OCI-LY1 (cell line): ENCODE results near the gene SLC22A7.

Source experiments
- H2AFZ ChIP-seq: fragments of 200-600 bp; sonication (generic), shearing (Covaris generic); 2 replicates; pipeline ENCODE4 v1.6.0; 2014; ENCODE audit warnings: antibody characterized with exemption, mild to moderate bottlenecking, low read length
- H3F3A ChIP-seq: fragments of 200-600 bp; sonication (generic), shearing (Covaris generic); 2 replicates; pipeline ENCODE4 v1.6.0; 2014; ENCODE audit warnings: mild to moderate bottlenecking, antibody characterized with exemption, low read length, moderate library complexity; ENCODE audit not compliant: insufficient read depth
- H3K27ac ChIP-seq: fragments of 200-600 bp; sonication (generic); 2 replicates; pipeline ENCODE4 v1.5.1; 2014; ENCODE audit warnings: low read length, mixed run types, mild to moderate bottlenecking, low read depth; ENCODE audit not compliant: poor library complexity, severe bottlenecking
- H3K27me3 ChIP-seq: fragments of 200-600 bp; sonication (generic); 2 replicates; pipeline ENCODE4 v1.6.0; 2014; ENCODE audit warnings: antibody characterized with exemption, mild to moderate bottlenecking, low read length, moderate library complexity; ENCODE audit not compliant: insufficient read depth
- H3K36me3 ChIP-seq: fragments of 200-600 bp; sonication (generic); 2 replicates; pipeline ENCODE4 v1.6.1; 2014; ENCODE audit warnings: mild to moderate bottlenecking, antibody characterized with exemption, low read length, moderate library complexity, mixed read lengths; ENCODE audit not compliant: insufficient read depth
- H3K4me1 ChIP-seq: fragments of 200-600 bp; sonication (generic); 2 replicates; pipeline ENCODE4 v1.5.1; 2014; ENCODE audit warnings: mild to moderate bottlenecking, low read length, moderate library complexity; ENCODE audit not compliant: insufficient read depth, severe bottlenecking
- H3K4me2 ChIP-seq: fragments of 200-600 bp; sonication (generic), shearing (Covaris generic); 2 replicates; pipeline ENCODE4 v1.6.1; 2014; ENCODE audit warnings: low read length
- H3K4me3 ChIP-seq: fragments of 200-600 bp; sonication (generic); 2 replicates; pipeline ENCODE4 v1.5.1; 2014; ENCODE audit warnings: low read length, low read depth, mild to moderate bottlenecking, mixed read lengths; ENCODE audit not compliant: poor library complexity, severe bottlenecking
- H3K79me2 ChIP-seq: fragments of 200-600 bp; shearing (Covaris generic); 2 replicates; pipeline ENCODE4 v1.6.1; 2016; ENCODE audit warnings: mixed run types, low read length, mixed read lengths; ENCODE audit not compliant: insufficient read depth
- H3K9ac ChIP-seq: fragments of 200-600 bp; sonication (generic), shearing (Covaris generic); 2 replicates; pipeline ENCODE4 v1.6.1; 2014; ENCODE audit warnings: mild to moderate bottlenecking, low read length, mixed read lengths
- H3K9me2 ChIP-seq: fragments of 200-600 bp; sonication (generic), shearing (Covaris generic); 2 replicates; pipeline ENCODE4 v1.6.1; 2014; ENCODE audit warnings: low read depth, mild to moderate bottlenecking, low read length, mixed read lengths
- H3K9me3 ChIP-seq: fragments of 200-600 bp; shearing (Covaris generic); 2 replicates; pipeline ENCODE4 v1.6.1; 2014; ENCODE audit warnings: low read length, mixed read lengths
- H4K20me1 ChIP-seq: fragments of 200-600 bp; sonication (generic), shearing (Covaris generic); 2 replicates; pipeline ENCODE4 v1.6.0; 2016; ENCODE audit warnings: mild to moderate bottlenecking, low read length; ENCODE audit not compliant: insufficient read depth
- EZH2 ChIP-seq: fragments of 200-600 bp; sonication (generic), shearing (Covaris generic); IDR thresholded peaks from 2 replicates; pipeline ENCODE4 v1.8.0; 2017; ENCODE audit warnings: borderline replicate concordance, mixed run types, mild to moderate bottlenecking, antibody characterized with exemption, low read length, moderate library complexity, mixed read lengths
- TF ChIP-seq, protein P1 (sequence below): fragments of 200-600 bp; sonication (generic), shearing (Covaris generic); IDR thresholded peaks from 2 replicates; pipeline ENCODE4 v1.5.1; 2017; ENCODE audit warnings: mild to moderate bottlenecking, antibody characterized with exemption, low read length, moderate library complexity, mixed read lengths

SLC22A7 gene

DNA sequence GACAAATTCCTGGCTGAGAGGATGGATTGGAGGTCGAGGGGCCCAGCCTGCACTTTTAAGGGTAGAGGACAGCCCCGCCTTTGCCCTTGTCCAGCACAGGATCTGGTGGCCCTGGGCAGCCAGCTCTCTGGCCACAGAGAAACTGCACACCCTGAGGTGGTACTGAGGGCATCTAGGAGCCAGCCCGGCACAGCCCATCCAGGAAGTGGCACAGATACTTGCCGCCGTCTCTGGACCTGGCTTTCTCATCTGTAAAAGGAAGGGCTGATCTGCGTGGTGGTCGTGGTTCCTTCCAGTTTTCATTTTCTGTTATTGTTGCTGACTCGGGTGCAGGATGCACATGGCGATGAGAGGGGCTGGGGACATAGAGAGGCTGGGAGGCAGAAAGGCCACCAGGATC is 16.0 kb upstream of the SLC22A7 start:
- no peak for TF ChIP-seq EZH2
- TF ChIP-seq, protein P1, sequence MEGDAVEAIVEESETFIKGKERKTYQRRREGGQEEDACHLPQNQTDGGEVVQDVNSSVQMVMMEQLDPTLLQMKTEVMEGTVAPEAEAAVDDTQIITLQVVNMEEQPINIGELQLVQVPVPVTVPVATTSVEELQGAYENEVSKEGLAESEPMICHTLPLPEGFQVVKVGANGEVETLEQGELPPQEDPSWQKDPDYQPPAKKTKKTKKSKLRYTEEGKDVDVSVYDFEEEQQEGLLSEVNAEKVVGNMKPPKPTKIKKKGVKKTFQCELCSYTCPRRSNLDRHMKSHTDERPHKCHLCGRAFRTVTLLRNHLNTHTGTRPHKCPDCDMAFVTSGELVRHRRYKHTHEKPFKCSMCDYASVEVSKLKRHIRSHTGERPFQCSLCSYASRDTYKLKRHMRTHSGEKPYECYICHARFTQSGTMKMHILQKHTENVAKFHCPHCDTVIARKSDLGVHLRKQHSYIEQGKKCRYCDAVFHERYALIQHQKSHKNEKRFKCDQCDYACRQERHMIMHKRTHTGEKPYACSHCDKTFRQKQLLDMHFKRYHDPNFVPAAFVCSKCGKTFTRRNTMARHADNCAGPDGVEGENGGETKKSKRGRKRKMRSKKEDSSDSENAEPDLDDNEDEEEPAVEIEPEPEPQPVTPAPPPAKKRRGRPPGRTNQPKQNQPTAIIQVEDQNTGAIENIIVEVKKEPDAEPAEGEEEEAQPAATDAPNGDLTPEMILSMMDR = no peak
- no peak overlapping the region for H3K4me3 ChIP-seq
- no peaks in the 10 kb centered on the region for H4K20me1 ChIP-seq
- no peaks in the 10 kb centered on the region for H3K79me2 ChIP-seq
- H3K27ac ChIP-seq = no peak overlapping the region
- no peak overlapping the region for H2AFZ ChIP-seq
- H3F3A ChIP-seq = no peaks in the 10 kb centered on the region
- no peaks in the 10 kb centered on the region for H3K9me2 ChIP-seq
- no peaks in the 10 kb centered on the region for H3K4me1 ChIP-seq
- H3K36me3 ChIP-seq = no peaks in the 10 kb centered on the region
- no peak overlapping the region for H3K9ac ChIP-seq
- no peak overlapping the region for H3K4me2 ChIP-seq
- no peaks in the 10 kb centered on the region for H3K9me3 ChIP-seq
- peaks cover 7% of the 10 kb centered on the region; the same call in 1 of the 2 replicates for H3K27me3 ChIP-seq

DNA sequence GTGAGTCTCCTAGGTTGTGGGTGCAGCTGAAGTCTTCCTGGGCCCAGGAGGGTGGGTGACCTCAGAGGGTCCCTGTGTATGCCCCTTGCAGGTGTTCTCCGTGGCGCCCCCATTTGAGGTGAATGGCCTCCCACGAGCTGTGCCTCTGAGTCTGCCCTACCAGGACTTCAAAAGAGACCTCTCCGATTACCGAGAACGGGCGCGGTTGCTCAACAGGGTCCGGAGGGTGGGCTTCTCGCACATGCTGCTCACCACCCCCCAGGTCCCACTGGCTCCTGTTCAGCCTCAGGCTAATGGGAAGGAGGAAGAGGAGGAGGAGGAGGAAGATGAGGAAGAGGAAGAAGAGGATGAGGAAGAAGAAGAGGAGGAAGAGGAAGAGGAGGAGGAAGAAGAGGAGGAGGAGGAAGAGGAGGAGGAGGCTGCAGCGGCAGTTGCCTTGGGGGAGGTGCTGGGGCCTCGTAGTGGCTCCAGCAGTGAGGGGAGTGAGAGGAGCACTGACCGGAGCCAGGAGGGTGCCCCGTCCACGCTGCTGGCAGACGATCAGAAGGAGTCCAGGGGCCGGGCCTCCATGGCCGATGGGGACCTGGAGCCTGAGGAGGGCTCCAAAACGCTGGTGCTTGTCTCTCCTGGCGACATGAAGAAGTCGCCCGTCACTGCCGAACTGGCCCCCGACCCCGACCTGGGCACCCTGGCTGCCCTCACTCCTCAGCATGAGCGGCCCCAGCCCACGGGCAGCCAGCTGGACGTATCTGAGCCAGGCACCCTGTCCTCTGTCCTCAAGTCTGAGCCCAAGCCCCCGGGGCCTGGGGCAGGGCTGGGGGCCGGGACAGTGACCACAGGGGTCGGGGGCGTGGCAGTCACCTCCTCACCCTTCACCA is 15.2 kb upstream of the SLC22A7 start:
- TF ChIP-seq EZH2 = no peak
- Histone ChIP-seq H3K79me2 (no peaks in the 10 kb centered on the region), H3K4me2 (no peak overlapping the region), H3K36me3 (no peaks in the 10 kb centered on the region), H3K9me3 (no peaks in the 10 kb centered on the region), H3K4me1 (no peaks in the 10 kb centered on the region), H3F3A (no peaks in the 10 kb centered on the region), H3K9me2 (no peaks in the 10 kb centered on the region), H3K4me3 (no peak overlapping the region), H4K20me1 (no peaks in the 10 kb centered on the region), H3K27me3 (no peaks in the 10 kb centered on the region; the same call in 1 of the 2 replicates), H3K27ac (no peak overlapping the region), H2AFZ (no peak overlapping the region), H3K9ac (no peak overlapping the region)

DNA sequence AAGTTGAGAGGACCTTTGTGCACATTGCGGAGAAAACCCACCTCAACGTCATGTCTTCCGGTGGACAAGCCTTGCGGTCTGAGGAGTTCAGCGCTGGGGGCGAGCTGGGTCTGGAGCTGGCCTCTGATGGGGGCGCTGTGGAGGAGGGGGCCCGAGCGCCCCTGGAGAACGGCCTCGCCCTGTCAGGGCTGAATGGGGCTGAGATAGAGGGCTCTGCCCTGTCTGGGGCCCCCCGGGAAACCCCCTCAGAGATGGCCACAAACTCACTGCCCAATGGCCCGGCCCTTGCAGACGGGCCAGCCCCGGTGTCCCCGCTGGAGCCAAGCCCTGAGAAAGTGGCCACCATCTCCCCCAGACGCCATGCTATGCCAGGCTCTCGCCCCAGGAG is 14.6 kb upstream of the SLC22A7 start:
- H3K4me3 ChIP-seq = no peak overlapping the region
- no peak for TF ChIP-seq EZH2
- TF ChIP-seq, protein P1 = no peak
- no peak overlapping the region for H3K4me2 ChIP-seq
- H3K9me3 ChIP-seq = no peaks in the 10 kb centered on the region
- H3K9me2 ChIP-seq = no peaks in the 10 kb centered on the region
- H2AFZ ChIP-seq = no peak overlapping the region
- no peaks in the 10 kb centered on the region for H3K4me1 ChIP-seq
- H3K36me3 ChIP-seq = no peaks in the 10 kb centered on the region
- H3K79me2 ChIP-seq = no peaks in the 10 kb centered on the region
- H3K27me3 ChIP-seq = no peaks in the 10 kb centered on the region
- H3K9ac ChIP-seq = no peak overlapping the region
- no peaks in the 10 kb centered on the region for H3F3A ChIP-seq
- no peaks in the 10 kb centered on the region for H4K20me1 ChIP-seq
- H3K27ac ChIP-seq = no peak overlapping the region
